NCI-H510A (cell line): ENCODE measurements around the gene MYO7A.

ENCODE experiments used
- DNase-seq: peaks from one replicate; lab custom pipeline; 2025; lab: John Stamatoyannopoulos, UW

The MYO7A gene

DNA sequence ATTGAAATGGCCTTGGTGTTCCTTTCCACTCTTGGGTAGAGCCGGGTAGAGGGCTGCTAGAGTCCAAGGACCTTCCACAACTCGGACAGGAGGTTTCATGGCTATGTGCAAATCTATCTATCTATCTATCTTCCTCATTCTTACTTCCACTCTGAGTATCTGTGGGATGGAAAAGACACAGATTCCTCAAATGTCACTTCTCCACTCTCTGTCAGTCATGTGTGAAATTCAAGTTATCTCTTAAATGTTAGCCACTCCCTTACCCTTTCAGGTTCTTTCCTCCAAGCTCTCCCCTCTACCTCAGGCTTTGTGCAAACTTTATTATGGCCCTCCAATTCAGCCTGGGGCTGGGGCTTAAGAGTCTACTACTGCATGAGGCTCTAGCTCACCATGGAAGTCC is 89.1 kb downstream of the MYO7A start:
- no peak for DNase-seq

GRCh38 chr11:77223797-77224196 is 95.8 kb downstream of the MYO7A start:
- no peak for DNase-seq

- no peak for DNase-seq
Measured at GRCh38 chr11:77230878-77231605, 103.0 kb downstream of the MYO7A start.

- DNase-seq, result no peak
Measured at GRCh38 chr11:77231800-77232199, 103.8 kb downstream of the MYO7A start.

DNA sequence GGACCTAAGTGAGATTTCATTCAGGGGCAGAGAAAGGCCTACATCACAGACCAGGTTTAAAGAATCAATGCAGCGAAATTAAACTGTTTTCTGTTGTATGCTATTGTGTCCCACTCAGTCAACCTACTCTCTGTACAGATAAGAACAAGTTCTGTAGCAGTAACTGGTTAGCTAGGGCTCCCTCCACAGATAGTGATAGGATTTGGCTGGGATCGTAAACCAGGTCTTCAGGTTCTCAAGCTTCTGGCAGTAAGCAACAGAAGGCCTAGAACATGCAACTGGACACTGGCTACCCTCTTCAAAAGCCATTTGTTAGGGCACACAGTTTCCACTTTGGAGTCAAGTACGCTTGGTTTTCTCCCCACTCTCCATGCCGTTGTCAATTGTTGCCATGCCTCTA is 104.2 kb downstream of the MYO7A start:
- no peak for DNase-seq

DNA sequence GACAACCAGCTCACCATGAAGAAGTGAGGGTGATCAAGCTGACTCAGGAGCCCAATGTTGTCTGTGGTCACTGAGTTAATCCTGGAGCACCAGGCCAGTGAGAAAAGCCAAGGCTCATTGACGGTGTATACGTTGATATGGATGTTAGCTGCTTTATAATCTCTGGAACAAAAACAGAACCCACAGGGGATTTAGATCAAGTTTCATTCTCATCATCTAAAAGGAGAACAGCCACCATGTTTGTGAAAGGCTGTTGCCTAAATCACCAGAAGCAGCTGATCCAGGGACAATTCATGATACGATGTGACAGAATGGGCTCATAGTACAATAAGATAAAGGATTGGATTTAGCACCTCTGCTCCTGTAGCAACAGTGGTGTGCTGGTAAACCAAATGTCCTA is 105.0 kb downstream of the MYO7A start:
- DNase-seq, result no peak

- no peak for DNase-seq
Measured at GRCh38 chr11:77236901-77237300, 108.9 kb downstream of the MYO7A start.

DNA sequence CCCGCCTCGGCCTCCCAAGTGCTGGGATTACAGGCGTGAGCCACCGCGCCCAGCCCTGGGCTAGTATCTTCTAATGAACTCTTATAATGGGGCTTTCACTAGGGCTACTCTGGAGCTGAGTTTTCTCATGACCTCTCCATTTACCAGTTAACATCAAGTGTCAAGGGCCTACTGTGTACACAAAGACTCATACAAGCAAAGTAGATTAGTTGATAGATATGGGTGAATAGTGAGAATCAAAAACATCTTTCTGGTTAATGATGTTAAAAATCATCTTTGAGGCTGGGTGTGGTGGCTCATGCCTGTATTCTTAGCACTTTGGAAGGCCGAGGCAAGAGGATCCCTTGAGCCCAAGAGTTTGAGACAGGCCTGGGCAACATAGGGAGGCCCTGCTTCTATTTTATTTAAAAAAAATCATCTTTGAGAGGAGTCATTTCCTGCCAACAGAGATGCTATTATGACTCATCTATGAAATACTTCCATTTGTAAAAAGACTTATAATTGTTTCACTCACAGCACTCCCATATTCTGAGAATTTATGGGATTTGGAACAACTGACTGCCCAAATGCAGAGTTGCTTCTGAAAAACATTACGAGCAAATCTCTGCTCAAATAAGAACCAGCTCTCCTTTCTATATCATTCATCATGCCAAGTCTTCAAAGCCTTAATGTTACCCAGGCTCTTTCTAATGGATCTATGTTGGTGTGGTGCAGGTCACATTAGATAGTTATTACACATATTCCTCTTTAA is 116.4 kb downstream of the MYO7A start:
- no peak for DNase-seq

DNA sequence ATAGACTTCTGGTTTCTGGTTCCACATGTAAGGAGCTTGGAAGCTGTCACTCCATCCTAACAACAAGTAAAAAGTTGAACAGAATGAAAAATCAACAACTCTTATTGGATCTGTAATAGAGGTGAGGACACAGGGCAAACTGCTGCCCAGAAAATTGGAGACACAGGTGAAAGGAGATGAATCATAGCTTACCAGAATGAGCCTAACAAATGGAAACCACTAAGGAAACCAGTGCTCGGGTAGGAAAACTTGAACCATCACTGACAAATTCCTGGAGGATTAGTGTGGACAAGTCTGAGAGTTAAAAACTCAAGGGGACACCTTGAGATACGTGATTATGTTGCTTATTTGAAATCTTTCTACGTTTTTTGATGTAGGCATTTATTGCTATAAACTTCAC is 121.4 kb downstream of the MYO7A start:
- no peak for DNase-seq

DNA sequence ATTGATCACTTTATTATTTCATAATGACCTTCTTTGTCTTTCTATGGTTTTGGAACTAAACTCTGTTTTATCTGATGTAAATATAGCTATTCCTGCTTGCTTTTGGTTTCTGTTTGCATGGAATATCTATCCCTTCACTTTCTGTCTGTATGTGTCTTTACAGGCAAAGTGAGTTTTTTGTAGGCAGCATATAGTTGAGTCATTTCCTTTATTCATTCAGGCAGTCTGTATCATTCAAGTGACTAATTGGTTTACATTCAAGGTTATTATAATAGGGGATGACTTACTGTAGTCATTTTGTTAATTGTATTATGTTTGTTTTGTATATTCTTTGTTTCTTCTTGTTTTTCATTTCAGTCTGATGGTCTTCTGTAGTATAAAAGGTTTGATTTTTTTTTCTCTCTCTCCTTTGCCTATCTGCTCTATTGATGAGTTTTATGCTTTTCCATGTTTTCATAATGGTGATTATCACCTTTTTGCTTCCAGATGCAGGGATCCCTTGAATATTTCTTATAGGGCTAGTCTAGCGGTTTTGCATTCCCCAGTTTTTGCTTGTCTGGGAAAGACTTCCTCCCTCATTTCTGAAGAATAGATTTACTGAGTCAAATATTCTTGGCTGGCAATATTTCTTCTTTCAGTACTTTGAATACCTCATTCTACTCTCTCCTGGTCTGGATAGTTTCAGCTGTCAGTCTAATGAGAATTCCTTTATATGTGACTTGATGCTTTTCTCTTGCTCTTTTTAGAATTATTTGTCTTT is 123.0 kb downstream of the MYO7A start:
- DNase-seq, result no peak

DNA sequence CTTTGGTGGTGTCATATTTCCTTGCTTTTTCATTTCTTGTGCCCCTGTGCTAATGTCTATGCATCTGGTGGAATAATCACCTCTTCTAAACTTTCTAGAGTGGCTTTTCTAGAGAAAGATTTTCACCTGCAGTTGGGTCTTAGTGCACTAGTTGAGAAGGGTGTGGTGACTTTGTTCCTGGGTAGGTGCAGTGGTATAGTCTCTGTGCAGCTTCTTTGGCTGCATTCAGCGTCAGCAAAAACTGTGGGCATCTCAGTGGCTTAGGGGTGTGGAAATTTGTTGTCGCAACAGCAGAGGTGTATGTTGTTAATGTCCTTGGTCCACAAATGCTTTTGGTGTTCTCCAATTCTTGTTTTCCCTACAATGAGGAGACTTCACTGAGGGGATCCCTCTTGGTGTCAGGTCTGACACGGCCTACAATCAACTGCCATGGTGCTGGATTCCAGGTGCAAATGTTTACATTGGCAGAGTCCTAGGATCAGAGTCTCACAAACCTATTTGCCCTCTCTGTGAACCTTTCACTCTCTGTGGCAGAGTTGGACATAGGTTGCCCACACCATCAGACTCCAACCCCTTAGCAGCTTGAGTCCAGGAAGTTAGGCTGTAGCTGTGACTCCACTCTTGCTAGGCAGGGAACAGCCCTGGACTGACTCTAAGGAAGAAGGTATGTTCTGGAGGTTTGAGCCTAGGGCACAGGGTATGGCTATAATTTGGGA is 124.7 kb downstream of the MYO7A start:
- DNase-seq, result no peak

DNA sequence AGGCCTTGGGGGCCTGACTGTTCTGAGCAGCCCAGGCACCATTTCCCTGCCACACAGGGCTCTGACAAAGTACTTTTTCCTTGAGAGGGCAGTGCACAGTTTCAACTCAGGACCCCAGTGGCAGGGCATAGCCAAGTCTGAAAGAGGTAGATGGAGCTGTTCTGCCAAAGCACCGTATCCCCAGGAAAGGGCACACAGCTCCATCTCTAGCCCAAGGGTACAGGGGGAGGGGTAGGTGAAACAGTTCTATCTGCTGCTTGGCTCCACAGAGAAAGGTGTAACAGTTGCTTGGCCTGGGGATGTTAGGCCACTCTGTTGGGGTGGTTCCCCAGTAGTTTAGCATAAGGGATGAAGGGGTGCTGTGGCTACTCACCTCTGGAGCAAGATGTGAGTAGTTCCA is 125.6 kb downstream of the MYO7A start:
- DNase-seq, result no peak

DNA sequence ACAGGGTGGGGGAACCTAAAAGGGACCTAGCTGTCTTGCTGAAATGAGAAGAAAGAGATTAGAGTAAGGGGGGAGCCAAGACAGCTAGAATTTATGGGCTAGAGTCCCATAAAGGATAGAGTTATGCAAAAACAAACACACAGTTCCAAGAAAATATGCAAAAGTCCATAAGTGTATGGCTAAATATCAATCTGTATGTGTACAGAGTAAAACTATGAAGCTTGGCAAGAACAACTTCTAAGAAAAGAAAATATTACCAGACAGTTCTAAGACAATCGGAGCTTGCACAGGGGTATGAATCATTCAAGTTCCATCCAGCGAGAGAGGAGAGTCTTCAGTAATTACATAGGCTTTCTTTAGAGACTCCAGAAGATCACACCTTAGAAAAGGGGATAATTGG is 131.6 kb downstream of the MYO7A start:
- DNase-seq, result no peak

GRCh38 chr11:77262803-77263202 is 134.8 kb downstream of the MYO7A start:
- DNase-seq, result no peak
